IPS-11a (cell line): Measurements from ENCODE around the gene HAPSTR1.
"Not testable (repeated sequence)": the region's sequence is repeated elsewhere in the genome, so short reads cannot be mapped to it uniquely, and the experiment has no call there.

Source experiments
- H3K4me3 ChIP-seq: one replicate; pipeline ENCODE4 v1.5.1; 2013; ENCODE audit warnings: low read depth, low read length, control low read depth

HAPSTR1 gene

DNA sequence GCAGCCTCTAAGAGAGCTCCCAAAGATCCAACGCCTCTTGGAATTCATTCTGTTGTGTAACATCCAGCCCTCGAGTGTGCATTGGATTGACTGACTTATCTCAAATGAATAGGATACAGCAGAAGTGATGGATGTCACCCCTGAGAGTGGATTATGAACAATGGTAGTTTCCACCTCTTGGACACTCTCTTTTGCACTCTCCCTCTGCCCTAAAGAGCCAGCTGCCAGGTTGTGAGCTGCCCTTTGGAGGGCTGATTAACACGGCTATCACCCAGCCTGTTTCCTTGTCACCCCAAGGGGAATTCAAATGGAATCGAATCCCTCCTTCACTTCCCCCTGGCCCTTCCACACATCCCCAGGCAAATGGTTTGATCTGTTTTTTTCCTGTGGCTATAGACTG lies 21.2 kb upstream of the HAPSTR1 start:
- no peak overlapping the region for H3K4me3 ChIP-seq

DNA sequence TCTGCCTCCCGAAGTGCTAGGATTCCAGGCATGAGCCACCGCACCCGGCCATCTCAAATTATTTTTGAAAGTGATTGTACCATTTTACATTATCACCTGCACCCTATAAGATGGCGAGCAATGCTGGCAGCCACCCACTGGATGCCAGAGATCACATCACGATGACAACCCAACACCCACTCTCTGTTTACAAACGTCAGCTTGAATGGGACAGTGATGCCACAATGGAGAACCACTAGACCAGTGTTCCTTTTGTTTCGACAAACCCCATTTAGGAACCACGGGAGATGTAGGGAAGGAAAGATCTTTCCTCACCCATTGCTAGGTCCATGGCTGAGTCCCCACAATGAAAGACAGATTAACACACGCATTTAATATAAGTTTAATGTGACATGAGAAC lies 20.1 kb upstream of the HAPSTR1 start:
- H3K4me3 ChIP-seq = no peak overlapping the region

DNA sequence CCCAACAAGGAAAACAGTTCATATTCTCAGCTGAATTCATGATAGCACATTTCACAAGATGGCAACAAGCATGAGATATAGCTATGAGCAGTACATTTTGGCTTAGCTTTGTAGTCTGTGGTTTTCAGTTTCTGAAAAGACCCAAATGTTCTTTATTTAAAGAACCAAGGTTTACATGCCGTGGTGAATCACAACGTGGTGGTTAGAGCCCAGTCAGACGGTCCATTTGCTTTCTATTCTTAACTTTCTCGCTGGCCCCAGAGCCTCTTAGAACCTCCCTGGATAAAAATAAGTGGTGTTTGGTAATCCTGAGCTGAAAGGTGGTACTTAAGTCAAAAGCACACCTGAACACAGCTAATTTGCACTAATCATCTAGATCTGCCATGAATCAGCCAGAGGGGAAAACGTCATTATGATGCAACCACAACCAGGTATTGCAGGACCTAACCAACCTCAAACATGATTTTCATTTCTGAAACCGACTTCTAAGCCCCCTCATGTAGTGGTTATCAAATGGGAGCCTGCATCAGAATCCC lies 18.6 kb upstream of the HAPSTR1 start:
- no peak overlapping the region for H3K4me3 ChIP-seq

DNA sequence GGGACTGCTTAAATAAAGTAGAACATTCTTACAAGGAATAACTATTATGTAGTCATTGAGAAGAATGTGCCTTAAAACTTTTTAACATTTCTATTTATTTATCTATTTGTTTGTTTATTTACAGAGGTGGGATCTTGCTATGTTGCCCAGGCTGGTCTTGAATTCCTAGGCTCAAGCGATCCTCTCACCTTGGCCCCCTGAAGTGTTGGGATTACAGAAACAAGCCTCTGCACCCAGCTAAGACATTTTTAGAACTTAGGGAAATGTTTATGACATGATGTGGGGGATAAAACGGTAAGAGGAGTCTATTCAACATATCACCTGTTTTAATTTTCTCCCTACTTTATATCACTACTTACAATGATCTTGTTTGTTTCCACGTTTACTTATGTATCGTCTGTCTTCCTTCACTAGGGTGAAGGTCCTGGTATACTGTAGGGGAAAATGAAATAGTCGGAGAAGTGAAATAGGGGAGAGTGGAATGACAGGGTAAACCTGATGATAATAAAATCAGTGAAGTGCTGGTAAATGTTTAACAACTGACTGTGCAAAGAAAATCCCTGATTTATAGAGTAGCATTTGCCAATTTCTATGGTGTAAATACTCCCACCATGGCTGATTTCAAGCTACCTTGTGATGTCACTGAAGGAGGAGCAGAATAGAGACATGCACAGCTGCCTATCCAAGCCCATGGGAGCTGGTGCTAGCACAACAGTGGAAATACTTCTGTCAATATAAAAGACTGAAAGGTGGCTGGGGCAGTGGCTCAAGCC lies 16.0 kb upstream of the HAPSTR1 start:
- H3K4me3 ChIP-seq = no peak overlapping the region

DNA sequence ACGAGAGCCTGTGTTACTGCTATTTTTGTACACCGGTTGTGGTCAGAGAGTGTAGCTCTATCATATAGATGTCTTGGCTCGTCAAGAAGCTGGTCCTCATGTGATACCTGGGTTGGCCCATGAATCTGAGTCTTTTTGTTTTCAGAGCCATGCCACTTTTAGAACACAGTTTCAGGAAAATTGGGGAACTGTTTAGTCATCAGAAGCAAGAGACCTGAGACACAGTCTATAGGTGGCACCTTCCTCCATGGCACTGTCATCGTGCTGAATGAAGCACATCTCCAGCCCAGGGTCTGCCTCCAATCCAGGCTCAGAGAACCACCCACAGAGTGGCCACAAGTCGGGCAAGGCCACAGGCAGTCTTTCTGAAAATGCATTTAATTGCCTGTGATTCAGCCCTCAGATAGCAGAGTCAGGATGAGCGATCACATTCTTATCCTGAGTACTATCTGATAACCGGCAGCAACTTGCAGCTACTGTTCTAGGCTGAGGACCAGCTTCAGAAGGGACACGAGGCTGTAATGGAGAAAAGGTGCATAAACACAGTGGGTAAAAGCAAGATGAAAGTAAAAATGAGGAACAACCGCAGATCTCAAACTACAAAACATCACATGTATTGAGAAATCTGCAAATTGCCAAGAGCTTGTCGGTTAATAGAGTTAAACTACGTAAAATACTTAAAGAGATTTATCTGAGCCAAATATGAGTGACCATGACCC lies 14.2 kb upstream of the HAPSTR1 start:
- H3K4me3 ChIP-seq = no peak overlapping the region

DNA sequence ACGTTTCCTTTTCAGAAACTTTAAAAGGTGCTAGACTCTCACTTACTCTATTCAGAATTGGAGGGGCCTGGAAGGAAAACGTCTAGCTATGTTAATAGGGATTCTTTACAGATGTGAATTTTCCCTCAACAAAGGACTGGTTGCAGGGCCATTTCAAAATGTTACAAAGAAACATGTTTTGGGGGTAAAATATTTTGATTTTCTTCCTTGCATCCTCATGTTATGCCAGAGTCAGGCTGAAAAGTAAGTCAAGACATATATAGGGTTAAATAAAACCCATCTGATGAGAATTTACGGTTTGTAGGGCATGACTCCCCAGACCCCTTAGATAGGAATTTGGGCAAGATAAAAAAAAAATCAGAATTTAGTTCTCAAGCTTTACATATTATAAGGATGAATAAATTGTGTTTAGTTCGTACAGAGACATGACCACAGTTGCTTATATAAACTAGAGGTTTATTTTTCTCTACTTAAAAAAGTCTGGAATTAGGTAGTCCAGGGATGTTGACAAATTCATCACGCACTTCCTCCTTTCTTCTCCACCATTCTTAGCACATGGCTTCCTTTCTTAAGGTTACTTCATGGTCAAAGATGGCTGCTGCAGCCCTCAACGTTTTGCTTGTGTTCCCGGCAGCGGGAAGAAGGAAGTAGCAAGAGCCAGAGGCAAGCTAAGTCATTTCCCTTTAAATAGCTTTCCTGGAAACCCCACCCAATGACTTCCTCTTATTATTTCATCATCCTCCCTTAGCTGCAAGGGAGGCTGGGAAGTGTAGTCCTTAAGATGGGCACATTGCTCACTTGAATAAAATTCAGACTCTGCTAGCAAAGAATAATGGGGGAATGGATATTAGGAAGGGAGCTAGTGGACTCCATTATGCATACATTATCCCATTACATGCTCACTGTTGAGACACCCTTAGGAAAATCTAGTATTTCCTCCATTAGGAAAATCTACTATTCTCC lies 12.7 kb upstream of the HAPSTR1 start:
- H3K4me3 ChIP-seq = not testable (repeated sequence)

DNA sequence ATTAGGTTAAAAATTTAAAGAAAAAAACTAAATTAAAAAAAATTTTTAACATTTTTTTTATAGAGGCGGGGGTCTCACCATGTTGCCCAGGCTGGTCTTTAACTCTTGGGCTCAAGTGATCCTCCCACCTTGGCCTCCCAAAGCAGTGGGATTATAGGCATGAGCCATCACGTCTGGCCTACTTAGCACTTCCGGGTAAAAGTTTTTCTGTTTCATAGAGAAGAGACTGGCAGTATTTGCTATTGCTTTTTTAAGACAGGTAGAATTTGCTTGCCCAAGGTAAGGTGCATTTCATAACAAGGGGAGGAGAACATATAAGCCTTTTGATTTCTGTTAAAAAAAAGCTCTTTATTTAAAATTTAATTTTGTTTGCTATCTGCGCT lies 12.0 kb upstream of the HAPSTR1 start:
- no peak overlapping the region for H3K4me3 ChIP-seq

DNA sequence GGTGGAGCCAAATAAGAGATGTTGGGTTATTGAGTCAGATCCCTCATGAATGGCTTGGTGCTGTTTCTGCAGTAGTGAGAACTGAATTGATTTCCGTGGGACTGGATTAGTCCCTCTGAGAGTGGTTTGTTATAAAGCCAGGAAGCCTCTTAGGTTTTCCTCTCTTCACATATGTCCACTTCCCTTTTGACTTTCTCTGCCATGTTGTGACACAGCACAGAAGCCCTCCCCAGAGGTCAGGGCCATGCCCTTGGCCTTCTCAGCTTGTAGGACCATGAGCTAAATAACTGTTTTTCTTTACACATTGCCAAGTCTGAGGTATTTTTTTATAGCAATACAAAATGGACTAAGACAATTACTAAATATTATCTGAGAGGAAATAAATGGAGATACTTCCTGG lies 10.3 kb upstream of the HAPSTR1 start:
- no peak overlapping the region for H3K4me3 ChIP-seq

DNA sequence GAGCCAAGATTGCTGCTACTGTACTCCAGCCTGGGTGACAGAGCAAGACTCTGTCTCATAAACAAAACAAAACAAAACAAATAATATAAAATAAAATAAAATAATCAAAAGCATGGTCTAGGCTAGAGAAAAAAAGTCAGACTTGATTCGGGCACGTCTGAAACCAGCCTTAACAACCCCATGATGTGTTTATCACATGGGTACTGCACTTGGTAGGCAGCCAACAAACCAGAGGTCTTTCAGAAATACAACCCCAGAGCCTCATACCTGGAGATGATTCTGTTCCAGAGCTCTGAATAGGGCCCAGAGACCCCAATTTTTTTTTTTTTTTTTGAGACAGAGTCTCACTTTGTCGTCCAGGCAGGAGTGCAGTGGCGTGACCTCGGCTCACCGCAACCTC lies 9.6 kb upstream of the HAPSTR1 start:
- no peak overlapping the region for H3K4me3 ChIP-seq

DNA sequence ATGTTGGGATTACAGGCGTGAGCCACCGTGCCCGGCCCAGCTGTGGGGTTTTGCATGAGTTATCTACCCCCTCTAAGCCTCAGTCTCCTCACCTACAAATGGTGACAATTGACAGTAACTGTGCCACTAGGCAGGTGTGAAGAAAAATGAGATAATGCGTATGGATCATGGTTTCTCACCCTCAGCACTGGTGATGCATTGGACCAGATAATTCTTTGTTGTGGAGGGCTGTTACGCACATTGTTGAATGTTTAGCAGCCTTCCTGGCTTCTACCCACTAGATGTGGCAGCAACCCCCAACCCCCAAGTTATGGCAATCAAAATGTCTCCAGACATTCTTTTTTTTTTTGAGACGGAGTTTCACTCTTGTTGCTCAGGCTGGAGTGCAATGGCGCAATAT lies 9.0 kb upstream of the HAPSTR1 start:
- H3K4me3 ChIP-seq = no peak overlapping the region

DNA sequence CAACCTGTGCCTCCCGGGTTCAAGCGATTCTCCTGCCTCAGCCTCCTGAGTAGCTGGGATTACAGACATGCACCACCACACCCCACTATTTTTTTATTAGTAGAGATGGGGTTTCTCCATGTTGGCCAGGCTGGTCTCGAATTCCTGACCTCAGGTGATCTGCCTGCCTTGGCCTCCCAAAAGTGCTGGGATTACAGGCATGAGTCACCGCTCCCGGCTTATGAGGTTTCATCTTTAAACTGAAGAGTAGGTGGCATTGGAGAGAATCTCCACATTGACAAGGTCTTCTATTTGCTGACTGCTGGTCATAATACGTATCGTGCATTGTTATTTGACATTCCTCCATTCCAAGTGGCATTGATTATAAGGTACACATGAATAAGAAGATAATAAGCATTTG lies 3.7 kb upstream of the HAPSTR1 start:
- not testable (repeated sequence) for H3K4me3 ChIP-seq

DNA sequence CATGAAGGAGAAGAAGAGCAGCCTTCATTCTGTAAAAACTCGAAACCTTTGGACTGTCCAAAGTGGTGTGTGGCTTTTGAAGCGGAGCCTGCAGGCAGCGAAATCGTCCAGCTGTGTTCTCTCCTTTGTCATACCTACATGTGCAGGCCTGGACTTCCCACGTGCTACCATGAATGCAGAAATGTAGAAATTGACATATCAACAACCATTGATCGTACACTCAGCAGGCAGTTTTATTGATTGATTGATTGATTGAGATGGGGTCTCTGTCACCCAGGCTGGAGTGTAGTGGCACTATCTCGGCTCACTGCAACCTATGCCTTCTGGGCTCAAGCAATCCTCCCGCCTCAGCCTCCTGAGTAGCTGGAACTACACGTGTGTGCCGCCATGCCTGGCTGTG lies 2.6 kb upstream of the HAPSTR1 start:
- H3K4me3 ChIP-seq = no peak overlapping the region

DNA sequence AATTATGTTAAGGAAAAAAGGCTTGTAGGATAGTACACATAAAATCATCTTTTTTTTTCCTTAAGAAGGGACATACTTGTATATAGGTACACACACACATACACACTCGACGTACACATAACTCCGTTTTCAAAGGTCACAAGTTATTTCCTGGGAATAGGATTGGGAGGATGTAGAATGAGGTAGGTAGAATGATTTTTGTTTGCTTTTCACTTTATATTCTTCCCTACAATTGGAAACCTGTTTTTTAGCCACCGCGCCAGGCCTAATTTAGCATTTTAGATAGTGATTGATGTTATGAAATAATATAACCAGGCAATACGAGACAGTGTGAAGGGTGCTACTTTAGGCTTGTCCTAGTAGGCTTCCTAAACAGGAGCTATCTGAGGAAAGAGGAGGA lies 1.8 kb upstream of the HAPSTR1 start:
- peak overlapping the region; percentile 65 for H3K4me3 ChIP-seq

DNA sequence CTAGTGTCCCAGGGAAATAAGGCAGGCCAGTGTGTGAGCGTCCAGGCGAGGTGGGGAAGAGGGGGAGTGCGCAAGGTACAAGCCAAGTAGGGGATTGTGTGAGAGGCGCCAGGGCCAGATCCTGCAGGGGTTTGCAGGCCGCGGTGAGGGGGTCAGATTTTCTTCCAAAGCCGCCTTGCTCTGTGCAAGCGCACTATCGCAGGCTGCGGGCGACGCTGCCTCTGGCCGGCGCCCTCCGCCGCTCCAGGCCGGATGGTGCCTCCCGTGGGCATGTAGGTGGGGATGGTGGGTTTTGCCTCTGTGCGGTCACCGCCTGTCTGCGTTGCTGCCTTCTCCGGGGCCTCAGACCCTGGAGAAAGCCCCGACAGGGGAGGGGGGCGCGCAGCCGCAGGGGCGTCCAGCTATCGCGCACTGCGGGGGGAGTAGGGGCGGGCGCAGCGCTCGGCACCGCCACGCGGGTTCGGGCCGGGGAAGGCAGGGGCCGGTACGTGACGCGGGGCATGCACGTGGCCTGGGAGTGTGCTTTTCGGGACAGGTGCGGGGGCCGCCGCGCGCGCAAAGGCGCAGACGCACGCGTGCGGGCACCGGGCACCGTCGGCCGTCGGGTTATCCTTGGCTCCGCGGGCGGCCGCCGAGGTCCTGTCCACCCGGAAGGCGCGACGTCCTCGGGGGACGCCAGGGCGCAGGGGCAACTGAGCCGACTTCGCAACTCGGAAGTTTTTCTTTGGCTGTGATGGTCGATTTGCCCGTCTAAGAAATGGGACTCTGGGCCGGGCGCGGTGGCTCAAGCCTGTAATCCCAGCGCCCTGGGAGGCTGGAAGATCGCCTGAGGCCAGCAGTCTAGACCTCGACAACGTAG lies 1.1 kb upstream of the HAPSTR1 start:
- peak overlapping the region; percentile 65 for H3K4me3 ChIP-seq

DNA sequence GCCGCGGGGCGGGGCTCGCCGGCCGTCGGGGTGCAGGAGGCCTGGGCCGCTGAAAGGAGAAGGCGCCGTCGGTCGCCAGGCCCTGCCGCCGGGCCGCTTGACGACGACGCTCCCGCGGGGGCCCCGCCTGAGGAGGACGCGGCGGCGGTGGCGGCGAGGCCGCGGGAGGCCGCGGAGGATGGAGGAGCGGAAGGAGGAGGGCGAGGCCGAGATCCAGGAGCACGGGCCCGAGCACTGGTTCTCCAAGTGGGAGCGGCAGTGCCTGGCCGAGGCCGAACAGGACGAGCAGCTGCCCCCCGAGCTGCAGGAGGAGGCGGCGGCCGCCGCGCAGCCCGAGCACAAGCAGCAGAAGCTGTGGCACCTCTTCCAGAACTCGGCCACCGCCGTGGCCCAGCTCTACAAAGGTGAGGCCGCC lies 430 bp downstream of the HAPSTR1 start:
- peak overlapping the region; percentile 85 for H3K4me3 ChIP-seq

DNA sequence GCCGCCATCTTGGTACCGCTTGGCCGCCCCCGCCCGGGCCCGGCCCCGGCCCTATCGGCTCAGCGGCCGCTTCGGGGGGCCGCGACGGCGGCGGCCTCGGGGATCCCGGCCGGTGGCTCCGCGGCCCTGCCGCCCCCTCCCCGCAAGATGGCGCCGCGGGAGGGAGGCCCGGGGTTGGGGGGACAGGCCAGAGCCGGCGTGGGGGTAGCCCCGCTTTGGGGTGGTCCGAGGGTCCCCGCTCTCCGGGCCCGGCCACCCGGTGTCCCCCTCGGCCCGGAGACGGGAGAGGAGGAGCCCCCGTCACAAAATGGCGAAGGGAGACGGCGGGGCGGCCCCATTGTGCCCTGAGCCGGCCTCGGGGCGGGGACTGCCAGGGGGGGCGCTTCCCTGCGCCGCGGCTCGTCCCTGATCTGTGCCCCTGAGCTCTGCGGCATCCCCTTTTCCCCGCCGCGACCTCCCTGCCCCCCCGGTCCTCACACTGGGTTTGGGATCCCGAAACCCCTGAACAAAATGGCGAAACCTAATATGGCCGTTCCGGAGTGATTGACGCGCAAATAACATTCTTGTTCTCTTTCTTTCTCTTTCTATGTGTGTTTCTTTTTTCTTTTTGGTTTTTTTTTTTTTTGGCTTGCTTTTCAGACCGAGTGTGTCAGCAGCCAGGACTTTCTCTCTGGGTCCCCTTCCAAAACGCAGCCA lies 986 bp downstream of the HAPSTR1 start:
- H3K4me3 ChIP-seq = peak overlapping the region; percentile 85

DNA sequence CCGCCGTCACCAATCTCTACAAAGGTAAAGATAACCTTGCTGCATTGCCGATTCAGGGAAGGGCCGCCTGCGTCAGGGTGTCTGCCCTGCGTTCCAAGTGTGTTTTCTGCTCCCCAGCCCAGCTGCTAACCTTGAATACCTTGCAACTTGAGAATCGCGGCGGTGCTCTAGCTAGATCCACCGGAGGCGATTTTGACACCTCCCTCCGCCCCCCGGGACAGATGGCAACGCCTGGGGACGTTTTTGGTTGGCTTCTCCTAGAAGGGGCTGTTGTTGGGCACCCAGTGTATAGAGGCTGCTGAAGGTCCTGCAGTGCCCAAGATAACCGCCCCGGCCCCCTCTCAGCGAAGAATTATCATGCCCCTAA lies 1.5 kb downstream of the HAPSTR1 start:
- H3K4me3 ChIP-seq = peak overlapping the region; percentile 85

DNA sequence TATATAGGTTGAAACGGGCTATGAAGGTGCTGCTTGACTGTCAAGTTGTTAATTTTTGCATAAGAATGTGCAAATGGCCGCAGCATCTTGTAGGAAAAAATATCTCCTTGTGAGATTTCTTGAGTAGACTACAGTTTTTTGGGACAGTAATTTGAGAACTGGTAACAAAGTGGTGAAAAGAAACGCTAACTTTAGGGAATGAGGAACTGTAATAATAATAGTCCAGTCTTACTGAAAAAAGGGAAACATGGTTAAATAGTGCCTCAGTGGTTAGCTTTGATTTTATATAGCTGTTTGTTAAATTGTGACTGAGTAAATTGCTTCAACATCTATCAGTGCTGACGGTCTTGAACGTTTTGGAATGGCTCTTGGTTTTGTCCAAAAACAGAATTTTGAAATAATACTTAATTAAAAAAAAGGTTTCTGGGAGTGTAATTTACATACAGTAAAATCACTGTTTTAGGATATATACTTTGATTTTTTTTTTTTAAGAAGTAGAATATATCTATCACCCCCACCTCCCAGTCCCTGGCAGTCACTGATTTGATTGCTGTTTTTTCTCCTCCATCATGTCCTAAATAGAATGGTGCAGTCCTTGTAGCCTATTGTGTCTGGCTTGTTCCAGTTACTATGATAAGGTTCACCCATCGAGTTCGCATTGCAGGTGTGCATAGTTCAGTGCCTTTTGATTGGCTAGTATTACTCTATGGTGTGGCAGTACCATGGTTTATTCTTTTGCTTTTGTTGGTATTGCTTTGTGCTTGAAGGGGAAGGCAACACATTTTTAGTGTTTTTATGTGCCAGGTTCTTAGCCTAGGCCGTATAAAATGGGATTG lies 2.8 kb downstream of the HAPSTR1 start:
- peak overlapping the region; percentile 85 for H3K4me3 ChIP-seq

DNA sequence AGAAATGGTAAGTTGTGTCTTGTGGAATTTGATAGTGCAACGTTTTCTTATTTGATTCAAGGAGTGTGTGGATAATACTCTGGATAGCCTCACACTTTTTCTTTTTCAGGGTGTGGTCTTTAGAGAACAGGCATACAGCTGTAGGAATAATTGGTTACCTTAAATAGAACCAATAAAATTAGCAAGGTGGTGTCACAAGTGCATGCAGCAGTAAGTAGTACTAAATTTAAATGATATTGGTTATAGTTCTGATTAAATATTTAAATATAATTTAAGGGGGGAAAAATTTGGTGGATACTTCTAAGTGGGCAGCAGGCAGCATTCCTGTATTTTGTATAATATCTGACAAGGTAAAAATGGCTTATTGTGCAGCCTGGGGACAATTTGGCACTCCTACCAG lies 3.7 kb downstream of the HAPSTR1 start:
- peak overlapping the region; percentile 14 for H3K4me3 ChIP-seq
